Astrocyte of the cerebellum (primary cell): Measurements from ENCODE around the gene RNF227.

Experiments used
- DNase-seq: peaks from one replicate; pipeline ENCODE4 v3.0.0-alpha.2; 2011; ENCODE audit warnings: low read depth
- H3K4me3 ChIP-seq: 2 replicates; pipeline ENCODE4 v1.5.1; 2011; ENCODE audit warnings: mild to moderate bottlenecking, low read depth, low read length, moderate library complexity
- CTCF ChIP-seq: IDR thresholded peaks from 2 replicates; pipeline ENCODE4 v1.5.1; 2012; ENCODE audit warnings: low read length, low read depth, moderate library complexity, mild to moderate bottlenecking; ENCODE audit errors: missing control alignments
- in situ Hi-C: cut with HindIII; loops from 2 replicates; pipeline ENCODE4 v1.10.0; 2017; ENCODE audit warnings: low sequenced_read_pairs

The RNF227 gene

GRCh38 chr17:7930841-7931631 lies 14.9 kb upstream of the RNF227 start:
- H3K4me3 ChIP-seq = peak overlapping the region; percentile 93
- in situ Hi-C loops = no loop called here
- TF ChIP-seq CTCF = no peak
- no peak for DNase-seq

- H3K4me3 ChIP-seq = peak within 1 kb of the TSS; percentile 47
- in situ Hi-C loops = no loop called here
- DNase-seq = peak; percentile 33
- TF ChIP-seq CTCF = no peak
Measured at GRCh38 chr17:7929158-7930023, 13.3 kb upstream of the RNF227 start, which contains the start of gene KCNAB3. TSS of gene KCNAB3 (minus strand) at chr17:7929856. CDS start at chr17:7929435, 421 bp downstream.

GRCh38 chr17:7927596-7927995 lies 11.5 kb upstream of the RNF227 start:
- in situ Hi-C loops = no loop called here
- TF ChIP-seq CTCF = no peak
- DNase-seq = no peak
- no peak overlapping the region for H3K4me3 ChIP-seq

DNA sequence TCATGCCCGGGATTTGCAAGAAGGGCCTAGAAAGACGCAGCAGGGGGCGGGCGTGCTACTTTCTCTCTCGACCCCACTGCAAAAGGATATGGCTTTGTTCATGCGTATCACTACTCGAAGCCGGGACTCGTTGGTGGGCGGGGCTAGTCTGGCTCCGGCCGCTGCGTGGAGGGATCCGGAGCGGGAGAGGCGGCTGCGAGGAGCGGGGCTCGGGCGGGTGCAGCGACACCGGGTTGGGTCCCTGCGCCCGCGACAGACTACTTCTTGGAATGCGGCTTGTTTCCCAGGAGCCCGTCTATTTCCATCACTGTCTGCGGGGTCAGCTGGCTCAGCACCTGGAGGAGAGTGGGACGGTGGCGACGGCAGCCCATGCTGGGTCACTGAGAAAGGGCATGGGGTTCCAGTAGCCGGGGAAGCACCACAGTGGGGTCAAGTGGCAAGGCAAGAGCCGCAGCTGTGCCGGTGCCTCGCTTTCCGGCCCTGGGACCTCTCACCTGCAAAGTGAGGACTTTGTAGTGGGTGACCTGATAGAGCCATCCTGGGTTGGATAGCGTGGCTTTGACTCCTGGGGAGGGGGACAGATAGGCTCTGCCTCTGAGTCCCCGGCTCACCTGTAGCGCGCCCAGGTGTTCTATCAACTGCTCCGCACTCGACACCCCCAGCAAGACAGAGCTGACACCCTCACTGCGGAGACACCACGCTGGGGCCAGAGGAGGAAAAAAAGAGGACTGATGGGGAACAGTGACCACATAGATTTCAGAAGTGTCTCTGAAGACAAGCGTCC lies 6.9 kb upstream of the RNF227 start:
- peak; percentile 34 for DNase-seq
- in situ Hi-C loops = no loop called here
- H3K4me3 ChIP-seq = peak overlapping the region; percentile 20
- TF ChIP-seq CTCF = no peak

- in situ Hi-C loops = no loop called here
- no peak overlapping the region for H3K4me3 ChIP-seq
- no peak for DNase-seq
- no peak for TF ChIP-seq CTCF
Measured at GRCh38 chr17:7922269-7922844, 6.3 kb upstream of the RNF227 start.

GRCh38 chr17:7916808-7917207 lies 719 bp upstream of the RNF227 start:
- in situ Hi-C loops = no loop called here
- no peak overlapping the region for H3K4me3 ChIP-seq
- no peak for TF ChIP-seq CTCF
- no peak for DNase-seq
